DOHH2 (cell line): Measurements from ENCODE around the gene C1orf105.

Experiments used
- EZH2phosphoT487 ChIP-seq: fragments of 200-600 bp; sonication (generic); IDR thresholded peaks from 2 replicates; pipeline ENCODE4 v1.6.1; 2017; ENCODE audit warnings: borderline replicate concordance, mild to moderate bottlenecking, antibody characterized with exemption, low read length, moderate library complexity, mixed read lengths
- TF ChIP-seq, protein P1 (sequence below): fragments of 200-600 bp; sonication (generic); IDR thresholded peaks from one replicate; pipeline ENCODE4 v1.5.1; 2014; ENCODE audit warnings: antibody characterized with exemption, mild to moderate bottlenecking, low read depth, low read length; ENCODE audit not compliant: poor library complexity, severe bottlenecking

DNA sequence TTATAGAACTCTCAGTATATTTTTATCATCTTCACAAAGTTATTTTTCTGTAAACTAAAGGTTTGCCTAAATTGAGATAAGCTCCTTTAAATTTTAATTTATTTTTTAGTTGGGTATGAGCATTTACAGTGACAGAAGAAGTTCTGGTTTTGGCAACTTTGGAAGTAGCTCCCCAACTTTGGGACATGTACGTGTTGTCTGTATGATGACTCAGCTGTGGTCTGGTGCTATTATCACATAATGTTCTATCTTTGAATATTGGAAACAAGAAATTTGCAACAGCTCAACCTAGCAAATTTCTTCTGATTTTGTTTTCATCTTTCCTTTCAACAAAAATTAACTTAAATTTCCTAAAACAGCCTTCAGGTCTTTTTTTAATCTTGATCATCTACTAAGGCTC lies 46.6 kb upstream of the C1orf105 start:
- TF ChIP-seq, protein P1, sequence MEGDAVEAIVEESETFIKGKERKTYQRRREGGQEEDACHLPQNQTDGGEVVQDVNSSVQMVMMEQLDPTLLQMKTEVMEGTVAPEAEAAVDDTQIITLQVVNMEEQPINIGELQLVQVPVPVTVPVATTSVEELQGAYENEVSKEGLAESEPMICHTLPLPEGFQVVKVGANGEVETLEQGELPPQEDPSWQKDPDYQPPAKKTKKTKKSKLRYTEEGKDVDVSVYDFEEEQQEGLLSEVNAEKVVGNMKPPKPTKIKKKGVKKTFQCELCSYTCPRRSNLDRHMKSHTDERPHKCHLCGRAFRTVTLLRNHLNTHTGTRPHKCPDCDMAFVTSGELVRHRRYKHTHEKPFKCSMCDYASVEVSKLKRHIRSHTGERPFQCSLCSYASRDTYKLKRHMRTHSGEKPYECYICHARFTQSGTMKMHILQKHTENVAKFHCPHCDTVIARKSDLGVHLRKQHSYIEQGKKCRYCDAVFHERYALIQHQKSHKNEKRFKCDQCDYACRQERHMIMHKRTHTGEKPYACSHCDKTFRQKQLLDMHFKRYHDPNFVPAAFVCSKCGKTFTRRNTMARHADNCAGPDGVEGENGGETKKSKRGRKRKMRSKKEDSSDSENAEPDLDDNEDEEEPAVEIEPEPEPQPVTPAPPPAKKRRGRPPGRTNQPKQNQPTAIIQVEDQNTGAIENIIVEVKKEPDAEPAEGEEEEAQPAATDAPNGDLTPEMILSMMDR: no peak
- TF ChIP-seq EZH2phosphoT487: no peak
